BLaER1 treated with 17β-estradiol and CSF1 and Interleukin-3, amounts not matched to agents 10 nM and 100 nM (cell line): ENCODE measurements around the gene KLHL24.

Experiments
- H3K27ac ChIP-seq, 11 experiments: shearing (Covaris generic); formaldehyde crosslinking; 2 replicates each; pipeline ENCODE4 v1.8.1; 2022
- H3K27me3 ChIP-seq, 11 experiments: shearing (Covaris generic); formaldehyde crosslinking; 2 replicates each; pipeline ENCODE4 v1.8.1; 2022
- H3K36me3 ChIP-seq, 11 experiments: shearing (Covaris generic); formaldehyde crosslinking; 2 replicates each; pipeline ENCODE4 v1.8.1; 2022
- H3K4me1 ChIP-seq, 10 experiments: shearing (Covaris generic); formaldehyde crosslinking; 2 replicates each; pipeline ENCODE4 v1.8.1; 2022
- H3K4me2 ChIP-seq, 11 experiments: shearing (Covaris generic); formaldehyde crosslinking; 2 replicates each; pipeline ENCODE4 v1.8.1; 2022
- H3K4me3 ChIP-seq, 10 experiments: shearing (Covaris generic); formaldehyde crosslinking; 2 replicates each; pipeline ENCODE4 v1.8.1; 2022
- H3K9ac ChIP-seq, 11 experiments: shearing (Covaris generic); formaldehyde crosslinking; 2 replicates each; pipeline ENCODE4 v1.8.1; 2022
- H3K9me3 ChIP-seq, 11 experiments: shearing (Covaris generic); formaldehyde crosslinking; replicated peaks in 1 of 11; 2 replicates each; pipeline ENCODE4 v1.8.1; 2022
- H4K20me1 ChIP-seq, 11 experiments: shearing (Covaris generic); formaldehyde crosslinking; 2 replicates each; pipeline ENCODE4 v1.8.1; 2022
- Cebpa-rat ChIP-seq, 11 experiments: shearing (Covaris generic); IDR thresholded peaks; 2 replicates each; pipeline ENCODE4 v1.8.1; 2022

KLHL24 gene

GRCh38 chr3:183644244-183644643 is 8.8 kb downstream of the KLHL24 start:
- H3K36me3 ChIP-seq: peaks cover 50 to 70% (median 63%) of the 10 kb centered on the region in 11 experiments
- peaks cover 0 to 73% (median 10%) of the 10 kb centered on the region in 11 experiments; a peak in 10 of 22 replicates for H4K20me1 ChIP-seq
- no peak for TF ChIP-seq Cebpa-rat (IDR thresholded peaks at IDR 0.05)
- no peaks in the 10 kb centered on the region for H3K27me3 ChIP-seq
- no peak overlapping the region for H3K9ac ChIP-seq
- H3K4me1 ChIP-seq: no peaks in the 10 kb centered on the region
- H3K4me3 ChIP-seq: no peak overlapping the region
- H3K4me2 ChIP-seq: no peak overlapping the region
- no peak overlapping the region for H3K27ac ChIP-seq
- H3K9me3 ChIP-seq: peaks cover 29 to 47% (median 41%) of the 10 kb centered on the region in 11 experiments

DNA sequence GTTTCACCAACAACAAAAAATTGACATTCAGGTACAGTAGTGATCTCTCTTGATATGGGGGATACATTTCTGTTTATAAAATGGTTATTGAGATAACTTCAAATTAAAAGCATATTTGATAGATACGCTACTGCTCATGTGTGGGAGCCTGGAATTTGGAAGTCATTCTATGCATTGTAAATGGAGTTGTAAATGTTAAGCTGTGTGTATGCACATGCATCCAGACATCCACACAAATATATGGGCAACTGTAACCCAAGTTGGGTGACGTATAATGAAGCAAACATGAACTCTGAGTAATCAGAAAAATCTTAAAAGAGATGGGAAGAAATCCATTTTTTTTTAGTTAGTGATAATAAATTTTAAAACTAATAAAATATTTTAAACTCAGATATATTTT is 9.8 kb downstream of the KLHL24 start:
- H3K27me3 ChIP-seq: no peaks in the 10 kb centered on the region
- no peak for TF ChIP-seq Cebpa-rat (IDR thresholded peaks at IDR 0.05)
- no peak overlapping the region for H3K4me3 ChIP-seq
- H4K20me1 ChIP-seq: peaks cover 0 to 72% (median 10%) of the 10 kb centered on the region in 11 experiments; a peak in 10 of 22 replicates
- no peak overlapping the region for H3K9ac ChIP-seq
- H3K27ac ChIP-seq: no peak overlapping the region
- no peaks in the 10 kb centered on the region for H3K4me1 ChIP-seq
- peaks cover 60 to 80% (median 73%) of the 10 kb centered on the region in 11 experiments for H3K36me3 ChIP-seq
- no peak overlapping the region for H3K4me2 ChIP-seq
- H3K9me3 ChIP-seq: peaks cover 39 to 58% (median 50%) of the 10 kb centered on the region in 11 experiments

DNA sequence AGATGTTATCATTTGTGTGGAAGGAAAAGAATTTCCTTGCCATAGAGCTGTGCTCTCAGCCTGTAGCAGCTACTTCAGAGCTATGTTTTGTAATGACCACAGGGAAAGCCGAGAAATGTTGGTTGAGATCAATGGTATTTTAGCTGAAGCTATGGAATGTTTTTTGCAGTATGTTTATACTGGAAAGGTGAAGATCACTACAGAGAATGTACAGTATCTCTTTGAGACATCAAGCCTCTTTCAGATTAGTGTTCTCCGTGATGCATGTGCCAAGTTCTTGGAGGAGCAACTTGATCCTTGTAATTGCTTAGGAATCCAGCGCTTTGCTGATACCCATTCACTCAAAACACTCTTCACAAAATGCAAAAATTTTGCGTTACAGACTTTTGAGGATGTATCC is 15.1 kb downstream of the KLHL24 start:
- no peaks in the 10 kb centered on the region for H3K4me1 ChIP-seq
- TF ChIP-seq Cebpa-rat (IDR thresholded peaks at IDR 0.05): no peak
- peaks cover 0 to 23% (median 0%) of the 10 kb centered on the region in 11 experiments; a peak in 2 of 22 replicates for H4K20me1 ChIP-seq
- no peaks in the 10 kb centered on the region for H3K27me3 ChIP-seq
- peaks cover 94 to 100% (median 98%) of the 10 kb centered on the region in 11 experiments for H3K36me3 ChIP-seq
- no peak overlapping the region for H3K27ac ChIP-seq
- no peak overlapping the region for H3K9ac ChIP-seq
- no peak overlapping the region for H3K4me2 ChIP-seq
- H3K9me3 ChIP-seq: peaks cover 92 to 100% (median 97%) of the 10 kb centered on the region in 11 experiments
- H3K4me3 ChIP-seq: peak overlapping the region in 1 of 10 experiments; percentile 5; a peak in 1 of 20 replicates

- Histone ChIP-seq H3K9me3 (peaks cover 90 to 98% (median 95%) of the 10 kb centered on the region in 11 experiments), H3K36me3 (peaks cover 91 to 100% (median 97%) of the 10 kb centered on the region in 11 experiments), H3K9ac (no peak overlapping the region)
Observed at GRCh38 chr3:183653209-183654064, 18.0 kb downstream of the KLHL24 start.

DNA sequence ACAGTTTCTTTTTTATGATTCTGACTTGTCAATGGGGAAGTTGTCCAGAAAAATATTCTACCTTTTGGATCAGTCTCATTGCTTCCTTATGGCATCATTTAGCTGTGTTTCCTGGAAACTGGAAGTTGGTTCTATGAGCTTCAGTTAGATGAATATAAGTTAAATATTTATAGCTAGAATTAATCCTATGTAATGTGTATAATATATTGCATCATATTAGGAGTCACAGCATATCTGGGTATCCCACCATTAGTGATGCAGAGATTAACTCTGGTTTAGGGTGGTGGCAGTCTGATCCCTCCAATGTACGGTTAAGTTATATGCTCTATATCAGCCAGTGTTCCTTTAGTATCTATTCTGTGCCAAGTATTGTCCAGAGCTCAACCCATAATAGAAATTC is 19.3 kb downstream of the KLHL24 start:
- peak in 1 of 11 experiments; percentile 54; a peak in 1 of 22 replicates for TF ChIP-seq Cebpa-rat (IDR thresholded peaks at IDR 0.05)
- Histone ChIP-seq H3K9me3 (peaks cover 80 to 97% (median 95%) of the 10 kb centered on the region in 11 experiments), H3K36me3 (peaks cover 90 to 100% (median 97%) of the 10 kb centered on the region in 11 experiments), H3K27ac (no peak overlapping the region), H4K20me1 (peaks cover 0 to 38% (median 0%) of the 10 kb centered on the region in 11 experiments; a peak in 8 of 22 replicates), H3K27me3 (no peaks in the 10 kb centered on the region), H3K4me1 (no peaks in the 10 kb centered on the region; a peak in 1 of 20 replicates), H3K4me2 (no peak overlapping the region), H3K9ac (no peak overlapping the region), H3K4me3 (peak overlapping the region in 4 of 10 experiments; percentile 10 to 31 (median 18); a peak in 3 of 20 replicates)

More at GRCh38 chr3:183653209-183654064, 18.0 kb downstream of the KLHL24 start:
- H3K27ac ChIP-seq: no peak overlapping the region
- H4K20me1 ChIP-seq: peaks cover 0 to 29% (median 0%) of the 10 kb centered on the region in 11 experiments; a peak in 6 of 22 replicates
- H3K4me2 ChIP-seq: no peak overlapping the region
- TF ChIP-seq Cebpa-rat (IDR thresholded peaks at IDR 0.05): no peak
- H3K4me3 ChIP-seq: peak overlapping the region in 7 of 10 experiments; percentile 4 to 40 (median 8); a peak in 6 of 20 replicates
- no peaks in the 10 kb centered on the region; a peak in 1 of 20 replicates for H3K4me1 ChIP-seq
- H3K27me3 ChIP-seq: no peaks in the 10 kb centered on the region

GRCh38 chr3:183662099-183662498 is 26.7 kb downstream of the KLHL24 start:
- Histone ChIP-seq H3K4me3 (no peak overlapping the region), H3K9ac (no peak overlapping the region), H3K36me3 (peaks cover 64 to 96% (median 86%) of the 10 kb centered on the region in 11 experiments), H3K9me3 (peaks cover 11 to 46% (median 35%) of the 10 kb centered on the region in 11 experiments; a peak in 21 of 22 replicates), H4K20me1 (peaks cover 0 to 77% (median 0%) of the 10 kb centered on the region in 11 experiments; a peak in 9 of 22 replicates), H3K4me2 (no peak overlapping the region), H3K27me3 (no peaks in the 10 kb centered on the region), H3K27ac (no peak overlapping the region), H3K4me1 (no peaks in the 10 kb centered on the region; a peak in 1 of 20 replicates)
- no peak for TF ChIP-seq Cebpa-rat (IDR thresholded peaks at IDR 0.05)

- Histone ChIP-seq H3K9me3 (peaks cover 0 to 24% (median 12%) of the 10 kb centered on the region in 11 experiments; a peak in 14 of 22 replicates), H3K27ac (no peak overlapping the region), H3K4me3 (no peak overlapping the region), H3K4me1 (no peaks in the 10 kb centered on the region), H3K4me2 (no peak overlapping the region), H3K36me3 (peaks cover 52 to 96% (median 86%) of the 10 kb centered on the region in 11 experiments), H3K27me3 (no peaks in the 10 kb centered on the region), H3K9ac (no peak overlapping the region), H4K20me1 (peaks cover 0 to 69% (median 0%) of the 10 kb centered on the region in 11 experiments; a peak in 8 of 22 replicates)
- TF ChIP-seq Cebpa-rat (IDR thresholded peaks at IDR 0.05): no peak
Observed at GRCh38 chr3:183664913-183665381, 29.5 kb downstream of the KLHL24 start.

- no peak overlapping the region for H3K9ac ChIP-seq
- H3K4me1 ChIP-seq: peaks cover 0 to 5% (median 0%) of the 10 kb centered on the region in 10 experiments; a peak in 1 of 20 replicates
- H3K4me3 ChIP-seq: no peak overlapping the region
- no peaks in the 10 kb centered on the region for H3K9me3 ChIP-seq
- H3K4me2 ChIP-seq: no peak overlapping the region
- H3K27ac ChIP-seq: no peak overlapping the region
- peaks cover 14 to 59% (median 48%) of the 10 kb centered on the region in 11 experiments; a peak in 20 of 22 replicates for H3K36me3 ChIP-seq
- TF ChIP-seq Cebpa-rat (IDR thresholded peaks at IDR 0.05): 0 out of 22 replicates have a peak, but pooled peaks of 1 of the 11 experiments have one; percentile 16
- peaks cover 0 to 45% (median 0%) of the 10 kb centered on the region in 11 experiments; a peak in 2 of 22 replicates for H4K20me1 ChIP-seq
- no peaks in the 10 kb centered on the region for H3K27me3 ChIP-seq
Observed at GRCh38 chr3:183680061-183680460, 44.6 kb downstream of the KLHL24 start.
